ENCODE results near the gene TNFRSF1A.

GRCh38 chr12:6346235-6346832 is 4.5 kb upstream of the TNFRSF1A start:
- TF ChIP-seq CTCF (IDR thresholded peaks at IDR 0.05): no peak
- TF ChIP-seq TFCP2L1 (CRISPR knock-in tag; IDR thresholded peaks at IDR 0.05): no peak
- no peak for TF ChIP-seq EP300 (IDR thresholded peaks at IDR 0.05)
- no peak for TF ChIP-seq POLR2A (IDR thresholded peaks at IDR 0.05; ENCODE audit: low read length)
- TF ChIP-seq JUN (IDR thresholded peaks at IDR 0.05): no peak
- TF ChIP-seq JUNB (IDR thresholded peaks at IDR 0.05): no peak
- TF ChIP-seq CBX8 (IDR thresholded peaks at IDR 0.05): no peak
